ENCODE results near the gene ETNK2.
A peak's percentile ranks its signal among the peaks of the same experiment; 100 is the strongest.

Gene ETNK2

DNA sequence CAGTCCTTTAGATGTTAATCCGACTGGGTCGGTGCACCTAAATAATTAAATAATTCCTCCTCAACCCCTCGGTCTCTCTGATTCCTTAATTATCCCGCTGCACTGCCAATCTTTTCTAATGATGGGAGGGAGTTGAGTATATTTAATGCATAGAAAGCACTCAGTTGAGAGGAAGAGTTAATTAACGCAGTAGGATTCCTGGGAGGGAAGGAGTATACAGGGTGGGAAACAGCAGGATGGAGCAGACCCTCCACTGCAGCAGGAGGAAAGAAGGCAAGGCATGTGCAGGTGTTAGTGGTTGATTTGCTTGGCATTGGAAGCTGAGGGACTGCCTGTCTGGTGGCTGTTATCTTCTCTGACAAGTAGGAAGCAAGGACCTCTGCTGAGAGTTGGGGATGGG lies 24.2 kb upstream of the ETNK2 start:
- no peak for DNase-seq

DNA sequence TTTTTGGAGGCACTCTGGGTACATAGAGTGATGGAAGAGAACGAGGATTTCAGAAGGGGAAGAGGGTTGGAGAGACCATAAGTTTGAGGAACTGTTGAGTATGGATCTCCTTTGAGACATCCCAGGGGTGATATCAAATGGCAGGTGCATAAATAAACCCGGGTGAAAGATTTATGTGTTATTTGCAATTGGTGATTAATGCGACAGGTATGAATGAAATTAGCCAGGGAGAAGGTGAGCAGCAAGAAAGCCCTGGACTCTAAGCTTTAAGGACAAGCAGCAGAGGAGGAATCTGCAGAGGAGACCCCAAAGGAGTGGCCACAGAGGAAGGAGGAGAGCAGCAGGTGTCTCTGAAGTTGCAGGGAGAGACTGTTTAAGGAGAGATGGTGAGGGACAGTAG lies 23.1 kb upstream of the ETNK2 start:
- no peak for DNase-seq

DNA sequence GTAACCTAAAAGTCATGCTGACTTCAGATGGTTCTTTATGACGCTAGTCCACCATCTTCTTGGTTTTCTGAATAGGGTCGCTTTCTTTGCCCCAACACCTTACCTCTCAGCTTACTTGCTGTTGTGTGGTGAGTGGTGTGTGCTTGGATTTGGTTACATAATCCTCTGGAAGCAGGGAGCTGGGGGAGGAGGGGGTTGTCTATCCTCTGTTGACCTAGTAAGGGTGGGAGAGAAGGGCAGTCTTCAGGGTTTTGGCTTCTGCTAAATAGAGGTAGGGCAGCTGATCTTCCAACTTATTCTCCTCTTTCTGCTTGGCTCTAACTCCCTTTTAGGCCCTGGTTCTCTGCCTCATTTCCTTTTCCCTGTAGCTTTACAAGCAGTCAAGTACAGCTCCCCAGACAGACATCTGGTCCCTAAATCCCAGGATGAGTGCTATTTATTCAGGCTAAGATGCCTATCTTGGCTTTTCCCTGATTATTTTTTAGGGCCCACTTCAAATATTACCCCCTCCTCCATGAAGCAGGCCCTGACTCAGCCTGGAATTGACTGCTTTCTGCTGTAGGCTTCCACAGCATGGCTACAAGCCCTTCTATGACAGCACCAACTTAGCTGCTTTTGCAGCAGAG lies 20.7 kb upstream of the ETNK2 start:
- no peak for DNase-seq

DNA sequence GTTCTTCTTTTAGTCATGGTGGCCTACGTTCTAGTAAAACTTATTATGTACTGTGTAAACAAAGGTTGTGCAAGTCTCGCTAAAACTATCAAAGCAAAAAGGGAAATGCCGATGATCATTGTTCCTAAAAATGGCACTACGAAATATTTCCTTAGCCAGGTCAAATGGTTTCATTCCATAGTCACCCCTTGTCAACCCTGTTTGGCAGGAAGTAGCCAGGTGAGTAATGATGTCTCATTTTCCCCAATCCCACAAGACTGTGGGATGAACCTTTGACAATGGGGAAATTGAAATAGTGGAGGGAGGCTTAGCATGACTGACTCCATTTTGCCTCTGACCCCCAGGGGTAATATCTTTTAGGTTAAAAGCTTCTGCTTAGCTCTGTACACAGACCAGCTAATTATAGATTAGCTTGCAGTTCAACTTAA lies 19.9 kb upstream of the ETNK2 start:
- no peak for DNase-seq

DNA sequence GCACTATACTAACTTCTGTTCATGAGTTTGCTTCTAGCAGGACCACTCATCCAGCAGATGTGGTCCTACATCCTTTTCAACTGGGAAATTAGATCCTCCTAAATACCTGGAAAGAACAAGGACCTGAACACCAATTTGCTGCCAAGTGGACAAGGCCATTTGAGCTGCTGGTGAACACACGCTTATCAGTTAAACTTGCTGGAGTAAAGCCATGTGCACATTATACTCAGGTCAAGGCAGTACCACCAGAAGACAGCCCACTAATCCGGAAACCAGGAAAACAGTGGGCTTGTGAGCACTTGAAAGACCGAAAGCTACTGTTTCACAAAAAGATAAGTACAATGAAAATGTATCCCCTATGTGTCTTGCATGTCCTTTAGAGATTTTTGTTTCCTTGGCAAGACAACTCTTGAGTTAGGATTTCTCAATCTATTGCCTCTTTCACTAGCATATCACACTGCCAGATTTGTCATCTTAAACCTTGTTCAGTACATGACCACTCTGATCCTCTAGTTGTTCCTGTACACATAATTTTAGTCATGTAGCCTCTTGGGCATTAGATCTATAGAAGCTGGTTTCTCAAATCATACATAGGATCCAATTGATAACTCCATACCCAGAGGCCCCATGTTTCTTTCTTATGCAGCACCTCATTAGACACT lies 18.8 kb upstream of the ETNK2 start:
- no peak for DNase-seq

DNA sequence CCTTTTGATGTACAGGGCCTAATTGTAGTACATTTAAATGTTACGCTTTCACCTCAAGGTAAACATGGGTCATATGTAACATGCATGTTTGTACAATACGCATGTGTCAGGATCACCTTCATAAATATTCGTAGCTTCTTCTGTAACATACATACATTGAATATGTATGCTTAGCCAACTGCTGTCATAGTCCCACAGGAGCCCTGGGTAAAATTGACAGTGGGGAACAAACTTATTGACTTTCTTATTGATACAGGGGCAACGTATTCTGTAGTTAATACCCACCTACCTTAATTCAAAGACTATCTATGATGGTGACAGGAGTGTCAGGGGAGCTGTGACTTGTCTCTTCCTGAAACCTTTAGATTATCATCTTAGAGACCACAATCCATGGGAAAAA lies 18.0 kb upstream of the ETNK2 start:
- DNase-seq = no peak

DNA sequence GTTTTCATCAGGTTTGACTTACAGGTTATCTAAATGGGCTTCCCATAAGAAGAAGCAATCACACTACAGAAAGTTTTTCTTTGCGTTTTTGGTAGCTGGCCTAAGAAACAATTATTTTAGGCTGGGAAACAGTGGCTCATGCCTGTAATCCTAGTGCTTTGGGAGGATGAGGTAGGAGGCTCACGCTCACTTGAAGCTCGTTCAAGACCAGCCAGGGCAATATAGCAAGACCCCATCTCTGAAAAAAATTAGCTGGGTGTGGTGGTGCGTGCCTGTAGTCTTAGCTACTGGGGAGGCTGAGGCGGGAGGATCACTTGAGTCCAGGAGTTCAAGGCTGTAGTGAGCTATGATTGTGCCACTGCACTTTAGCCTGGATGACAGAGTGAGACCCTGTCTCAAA lies 15.9 kb upstream of the ETNK2 start:
- no peak for DNase-seq

DNA sequence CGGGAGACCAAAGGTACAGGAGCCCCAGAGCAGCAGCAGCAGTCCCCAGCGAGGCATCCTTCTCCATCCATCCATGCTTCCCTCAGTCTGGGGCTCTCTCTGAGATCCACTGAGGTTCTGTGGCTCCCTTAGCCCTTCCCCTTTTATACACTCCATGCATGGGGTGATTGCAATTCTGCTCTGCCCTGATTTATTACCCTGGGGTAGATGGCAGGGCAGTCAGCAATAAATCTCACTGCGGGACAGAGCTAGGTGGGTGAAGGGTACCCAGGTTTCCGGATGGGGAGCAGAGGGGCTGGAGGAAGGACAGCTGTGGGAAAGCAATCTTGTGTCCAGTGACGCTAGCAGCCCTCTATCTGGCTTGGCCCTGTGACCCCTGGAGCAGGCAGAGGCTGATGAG lies 14.4 kb upstream of the ETNK2 start, which contains the start of gene REN:
Gene REN, minus strand, starts transcription at position 119 of the 400 bp plus-strand sequence. Its CDS starts 44 bp downstream, at position 75.
- no peak for DNase-seq

DNA sequence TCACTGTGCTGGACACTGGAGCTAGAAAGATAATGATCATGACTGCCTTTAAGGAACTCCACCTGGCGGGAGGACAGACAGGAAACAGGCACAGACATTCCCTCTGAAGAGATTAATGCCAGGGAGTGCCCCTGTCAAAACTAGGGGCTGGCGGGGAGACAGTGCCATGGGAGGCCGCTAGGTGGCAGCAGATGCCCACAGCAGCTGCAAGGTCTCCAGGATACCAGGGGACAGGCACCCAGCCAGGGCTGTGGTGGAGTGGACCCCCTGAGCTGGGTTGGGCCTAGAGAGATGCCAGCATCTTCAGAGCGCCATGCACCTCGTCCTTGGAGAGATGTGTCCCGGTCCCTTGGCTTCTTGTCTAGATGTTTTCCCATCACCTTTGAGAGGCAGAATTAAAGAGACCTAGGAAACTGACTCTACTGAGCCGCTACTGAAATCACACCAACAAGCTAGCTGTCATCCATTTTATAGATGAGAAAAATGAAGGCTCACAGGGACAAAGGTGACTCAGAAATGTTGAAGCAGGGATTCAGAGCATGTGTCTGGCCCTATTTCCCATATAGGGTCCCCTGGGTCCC lies 10.7 kb upstream of the ETNK2 start:
- DNase-seq = peak; percentile 55 to 76 (median 71)

DNA sequence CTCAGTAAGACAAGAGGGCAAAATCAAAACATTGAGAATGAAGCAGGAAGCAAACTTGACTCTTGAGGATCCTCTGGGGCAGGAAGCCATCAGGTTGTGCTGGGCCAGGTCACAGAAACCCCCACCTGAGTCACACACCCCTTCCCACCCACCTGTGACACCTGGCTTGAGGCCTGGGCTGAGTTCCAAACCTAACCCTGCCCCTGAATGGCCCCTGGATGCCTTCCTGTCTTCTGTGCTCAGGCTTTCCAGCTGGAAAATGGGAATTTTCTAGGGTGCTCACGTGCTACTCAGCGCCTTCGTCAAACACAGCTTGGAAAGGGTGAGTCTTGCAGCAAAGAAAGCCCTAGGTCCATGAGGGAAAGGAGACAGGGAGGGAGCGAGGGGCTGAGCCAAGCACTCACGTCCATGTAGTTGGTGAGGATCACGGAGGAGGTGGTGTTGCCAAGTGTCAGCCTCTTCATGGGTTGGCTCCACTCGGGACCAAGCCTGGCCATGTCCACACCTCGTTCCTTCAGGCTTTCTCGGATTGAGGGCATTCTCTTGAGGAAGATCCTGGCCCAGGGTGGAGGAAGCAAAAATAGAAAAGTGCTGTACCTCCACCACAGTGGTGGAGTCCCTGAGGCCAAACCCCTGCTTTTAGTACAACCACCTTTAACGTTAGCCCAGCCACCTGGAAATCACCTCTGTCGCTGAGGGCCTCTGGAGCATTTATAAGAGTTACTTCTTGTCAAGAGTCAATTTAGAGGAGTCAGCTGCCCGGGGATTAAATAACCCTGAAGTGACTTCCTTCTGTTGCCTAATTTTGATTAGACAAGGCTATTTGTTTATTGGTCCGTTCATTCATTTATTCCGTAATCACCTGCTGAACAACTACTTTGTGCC lies 10.0 kb upstream of the ETNK2 start:
- no peak for DNase-seq

DNA sequence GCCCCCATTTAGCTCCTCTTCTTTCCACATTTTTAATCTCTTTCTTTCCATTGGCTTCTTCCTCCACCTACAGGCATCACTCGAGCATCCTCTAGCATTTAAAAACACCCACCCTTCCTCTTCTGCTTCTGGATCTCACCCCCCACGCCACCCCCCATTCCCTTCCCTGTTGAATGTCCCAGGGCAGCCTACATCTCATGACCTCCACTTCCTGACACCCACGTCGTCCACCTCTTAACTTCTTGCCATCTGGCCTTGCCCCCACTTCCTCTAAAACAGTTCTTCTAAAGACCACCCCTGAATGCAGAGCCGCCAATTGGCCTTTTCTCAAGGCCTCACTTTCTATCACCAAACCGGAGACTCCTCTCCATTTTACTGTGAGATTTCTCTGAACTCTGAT lies 6.1 kb upstream of the ETNK2 start:
- no peak for DNase-seq

DNA sequence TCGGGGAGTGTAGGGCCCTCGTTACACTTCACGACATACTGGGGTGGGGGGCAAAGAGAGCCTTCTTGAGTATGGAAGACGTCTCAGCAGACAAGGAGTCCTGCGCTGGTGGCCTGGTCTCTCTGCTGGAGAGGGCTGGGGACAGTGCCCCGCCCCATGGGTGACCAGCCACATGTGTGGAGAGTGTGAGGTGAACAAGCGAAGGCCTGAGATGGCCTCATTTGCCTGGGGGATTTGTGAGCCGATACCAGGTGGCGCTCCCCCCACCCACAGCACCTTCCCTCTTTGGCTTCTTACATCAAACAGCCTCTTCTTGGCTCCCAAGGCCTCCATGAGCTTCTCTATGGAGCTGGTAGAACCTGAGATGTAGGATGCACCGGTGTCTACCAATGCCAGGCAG lies 4.0 kb upstream of the ETNK2 start:
- no peak for DNase-seq

DNA sequence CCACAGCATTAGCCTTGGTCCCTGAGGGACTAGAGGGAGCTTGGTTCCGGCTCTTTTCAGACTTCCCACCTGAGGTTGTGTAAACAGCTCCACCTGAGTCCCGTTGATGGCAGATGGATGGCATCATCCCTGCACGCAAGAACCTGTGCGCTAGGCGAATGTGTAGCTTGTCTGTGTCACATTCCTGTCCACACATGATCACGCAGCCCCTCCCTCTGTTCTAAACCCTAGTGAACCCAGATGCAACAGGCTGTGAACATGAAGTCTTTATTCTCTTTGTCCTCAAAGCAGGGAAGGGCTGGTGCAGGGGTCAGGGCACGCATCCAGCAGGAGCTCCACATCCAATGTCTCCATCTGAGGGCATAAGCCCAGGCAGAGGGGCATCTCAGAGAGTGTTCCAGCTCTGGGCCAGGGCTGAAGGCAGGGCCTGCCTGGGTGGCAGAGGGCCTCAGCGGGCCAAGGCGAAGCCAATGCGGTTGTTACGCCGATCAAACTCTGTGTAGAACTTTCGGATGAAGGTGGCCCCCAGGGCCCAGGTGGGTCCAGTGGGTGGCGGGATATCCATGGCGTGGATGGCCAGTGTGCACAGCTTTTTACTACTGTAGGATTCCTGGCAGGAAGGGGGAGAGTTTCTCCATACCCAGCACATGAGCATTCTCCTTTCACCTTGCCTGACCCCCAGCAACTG lies 2.9 kb upstream of the ETNK2 start:
- DNase-seq = no peak

DNA sequence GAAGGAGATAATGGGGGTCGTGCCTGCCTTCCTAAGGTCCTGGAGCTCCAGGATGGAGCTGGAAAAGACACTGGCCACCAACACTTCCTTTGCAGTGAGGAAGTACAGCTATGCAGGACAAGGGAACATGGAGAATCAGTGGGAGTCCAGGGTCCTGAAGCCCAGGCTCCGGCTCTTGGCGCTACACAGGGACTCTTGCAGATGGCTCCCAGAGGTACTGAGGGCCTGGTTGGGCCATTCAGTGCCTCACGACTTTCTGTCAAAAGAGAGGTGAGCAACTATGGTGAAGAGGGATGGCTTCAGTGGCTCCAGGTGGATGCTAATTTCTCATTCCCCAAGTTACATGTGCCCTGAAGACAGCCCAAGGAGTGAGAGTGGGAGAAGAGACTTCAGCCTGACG lies 1.8 kb upstream of the ETNK2 start:
- no peak for DNase-seq

DNA sequence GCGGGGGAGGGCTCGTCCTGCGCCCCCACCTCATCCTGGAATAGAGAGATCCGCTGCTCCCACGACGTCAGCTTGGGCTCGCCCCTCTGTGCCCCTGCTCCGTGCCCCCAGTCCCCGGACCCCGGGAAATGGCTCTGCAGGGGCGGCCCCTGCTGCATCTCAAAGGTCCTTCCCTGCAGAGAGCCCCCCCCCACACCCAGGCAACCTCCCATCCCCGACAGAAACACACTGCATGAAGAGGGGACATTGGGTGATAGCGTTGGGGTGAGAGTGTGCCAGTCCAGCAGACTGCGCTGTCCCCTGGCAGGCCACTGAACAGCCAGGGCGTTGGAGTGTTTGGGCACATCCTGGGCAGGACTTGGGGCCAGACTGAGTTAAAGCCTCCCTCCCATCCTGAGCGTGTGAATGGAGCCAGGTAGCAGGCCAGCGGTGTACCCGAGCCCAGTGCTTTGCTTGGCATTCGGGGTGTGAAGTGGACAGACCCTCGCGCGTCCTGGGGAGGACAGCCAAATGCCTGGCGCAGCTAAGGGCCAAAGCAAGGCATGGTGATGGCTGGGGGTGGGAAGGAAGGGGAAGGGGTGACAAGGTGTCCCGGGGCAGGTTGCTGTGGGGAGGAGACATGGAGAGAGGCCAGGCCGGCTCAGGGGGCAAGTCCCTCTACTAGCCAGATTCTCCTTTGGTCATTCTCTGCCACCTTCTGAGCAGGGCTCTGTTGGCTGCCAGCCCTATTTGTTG lies 633 bp upstream of the ETNK2 start:
- no peak for DNase-seq

DNA sequence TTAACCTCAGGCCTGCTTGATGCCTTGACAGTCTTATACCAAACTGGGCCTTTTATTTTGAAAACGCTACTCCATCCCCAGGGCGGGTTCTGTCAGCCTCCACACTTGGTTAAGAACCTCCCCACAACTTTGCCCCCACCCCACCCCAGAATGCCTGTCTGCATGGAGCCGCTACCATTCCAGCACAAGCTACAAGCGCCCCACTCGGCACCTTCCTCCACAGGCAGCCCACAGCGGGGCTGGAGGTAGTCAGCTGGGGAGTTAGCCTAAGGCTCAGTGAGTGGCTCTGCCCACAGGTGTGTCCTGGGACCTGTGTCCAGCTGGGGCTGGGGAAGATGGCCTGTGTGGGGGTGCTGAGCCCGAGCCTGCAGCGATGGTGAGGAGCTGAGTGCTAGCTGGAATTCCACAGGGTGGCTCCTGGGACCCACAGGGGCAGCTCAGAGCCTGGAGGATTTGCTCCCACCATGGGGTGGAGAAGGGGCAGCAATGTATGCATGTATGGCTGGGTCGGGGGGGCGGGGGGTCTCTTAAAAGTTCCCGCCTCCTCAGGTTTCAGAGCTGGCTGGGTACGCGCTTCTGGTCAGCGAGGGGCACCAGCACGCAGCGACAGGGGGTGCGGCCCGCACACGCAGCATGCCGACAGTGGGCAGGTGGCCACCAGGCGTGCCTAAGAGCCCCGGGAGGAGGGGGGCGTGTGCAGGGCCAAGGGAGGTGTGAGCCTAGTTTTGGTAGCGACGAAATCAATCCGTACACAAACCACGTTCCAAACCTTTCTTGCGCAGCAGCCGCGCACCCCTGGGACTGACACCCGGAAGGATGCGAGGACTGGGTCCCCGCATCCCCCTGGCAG lies 917 bp downstream of the ETNK2 start:
- peak in 1 of 4 experiments; percentile 8 for DNase-seq

DNA sequence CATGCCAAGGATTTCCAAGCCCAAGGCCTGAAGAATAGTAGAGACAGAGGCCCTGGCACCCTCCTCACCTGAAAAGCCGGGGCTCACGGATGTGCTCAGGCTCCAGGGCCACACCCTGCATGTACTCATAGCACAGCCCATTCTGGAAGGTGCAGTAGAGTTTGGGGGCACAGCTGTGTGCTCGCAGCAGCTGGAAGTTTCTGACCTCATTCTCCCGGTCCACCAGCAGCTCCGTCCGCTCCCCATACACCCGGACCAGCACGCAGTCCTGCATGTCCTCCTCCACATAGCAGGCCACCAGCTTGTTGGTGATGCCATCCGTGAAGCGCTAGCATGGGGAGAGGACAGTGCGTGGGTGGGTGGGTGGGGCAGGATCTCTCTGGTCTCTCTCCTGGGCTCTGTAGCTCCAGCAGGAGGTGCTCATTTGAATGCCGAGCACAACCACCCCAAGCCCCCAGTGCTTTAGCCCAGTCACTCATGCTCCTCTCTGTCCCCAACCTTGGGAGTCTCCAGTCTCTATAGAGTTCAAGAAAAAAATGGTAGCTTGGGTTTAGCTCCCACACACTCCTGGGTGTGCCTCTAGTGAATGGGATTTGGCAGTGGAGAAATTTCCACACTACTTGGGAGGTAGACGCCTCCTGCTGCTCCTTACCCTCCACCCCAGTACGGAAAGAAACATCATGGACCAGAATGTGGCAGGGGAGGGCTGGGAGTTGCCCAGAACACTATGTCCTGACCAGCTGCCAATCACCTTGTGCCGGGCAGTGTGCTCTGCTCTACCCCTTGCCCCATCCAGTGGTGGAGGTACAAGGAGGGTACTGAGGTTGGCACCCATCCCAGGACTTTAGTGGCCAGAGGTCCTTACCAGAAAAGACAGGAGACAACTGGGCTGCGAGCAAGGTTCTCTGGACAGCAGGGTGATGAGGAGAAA lies 1.9 kb downstream of the ETNK2 start:
- no peak for DNase-seq

DNA sequence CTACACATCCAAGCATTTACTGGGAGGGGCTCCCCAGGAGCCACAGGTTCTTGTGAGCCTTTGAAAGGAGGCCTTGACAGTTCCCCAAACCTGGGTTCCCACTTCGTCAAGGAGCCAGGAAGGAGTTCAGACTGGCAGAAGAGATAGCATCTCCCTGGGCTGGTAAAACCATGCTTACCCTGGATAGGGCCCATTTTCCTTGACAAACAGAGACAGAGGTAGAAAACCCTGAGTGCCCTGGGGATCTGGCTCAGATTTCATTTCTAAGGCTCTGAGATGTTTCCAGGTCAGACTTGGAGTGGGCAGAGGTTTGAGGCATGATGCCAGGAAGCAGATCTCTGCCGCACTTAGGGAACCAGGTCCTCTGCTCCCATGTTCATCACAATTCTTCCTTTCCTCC lies 2.7 kb downstream of the ETNK2 start:
- no peak for DNase-seq

DNA sequence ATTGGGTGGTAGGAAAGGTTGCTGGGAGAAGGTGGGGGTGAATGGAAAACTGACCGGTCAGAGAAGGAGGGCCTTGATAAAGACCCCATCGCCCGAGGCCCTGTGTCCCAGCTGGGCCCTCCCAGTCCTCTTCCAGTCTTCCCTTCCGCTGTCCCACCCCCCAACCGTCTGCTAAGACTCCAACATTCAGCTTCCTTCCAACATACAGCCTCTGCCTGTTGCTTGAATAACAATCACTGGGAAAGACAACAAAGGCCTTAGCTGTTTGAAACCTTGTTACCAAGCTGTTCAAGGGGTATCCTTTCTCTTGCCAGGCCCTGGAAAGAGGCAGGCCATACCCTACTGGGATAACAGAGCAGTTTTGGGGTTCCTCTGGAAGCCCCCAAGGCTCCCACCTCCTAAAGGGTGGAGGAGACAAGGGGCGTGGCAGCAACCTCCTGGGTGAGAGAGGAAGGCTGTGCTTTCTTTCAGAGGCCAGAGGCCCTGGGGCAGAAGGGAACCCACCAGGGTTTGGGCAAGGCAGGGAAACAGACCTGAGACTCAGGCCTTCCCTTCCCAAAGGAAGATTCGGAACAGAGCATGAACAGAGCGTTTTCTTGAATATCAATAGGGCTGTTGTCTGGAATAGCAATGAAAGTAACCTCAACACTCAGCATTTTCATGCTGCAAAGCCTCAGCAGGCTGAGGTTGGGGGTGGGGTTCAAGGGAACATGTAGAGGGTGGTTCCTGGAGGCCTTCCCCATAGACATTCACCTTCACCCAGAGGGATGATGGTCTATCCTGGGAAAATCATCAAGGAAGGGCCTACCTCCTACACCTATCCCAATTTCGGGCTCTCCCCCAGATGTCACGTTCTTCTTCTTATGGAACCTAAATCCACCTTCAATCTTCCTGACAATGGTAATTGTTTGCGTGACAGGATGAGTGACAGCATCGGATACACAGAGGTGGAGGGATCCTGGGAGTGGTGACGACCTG lies 4.1 kb downstream of the ETNK2 start:
- DNase-seq = no peak

All from activated naive CD4-positive, alpha-beta T cell (primary cell).